ENCODE results near the gene GPC6. TPM values are rescaled to one million over a fixed set of nuclear protein-coding genes. Genes with fewer than 3 reads are reported as not detected.

GPC6 gene
- polyA plus RNA-seq, 1 donor (not counting 4 experiments of a cell fraction or from before 2014, with no cell fraction given), result 0.42 TPM

DNA sequence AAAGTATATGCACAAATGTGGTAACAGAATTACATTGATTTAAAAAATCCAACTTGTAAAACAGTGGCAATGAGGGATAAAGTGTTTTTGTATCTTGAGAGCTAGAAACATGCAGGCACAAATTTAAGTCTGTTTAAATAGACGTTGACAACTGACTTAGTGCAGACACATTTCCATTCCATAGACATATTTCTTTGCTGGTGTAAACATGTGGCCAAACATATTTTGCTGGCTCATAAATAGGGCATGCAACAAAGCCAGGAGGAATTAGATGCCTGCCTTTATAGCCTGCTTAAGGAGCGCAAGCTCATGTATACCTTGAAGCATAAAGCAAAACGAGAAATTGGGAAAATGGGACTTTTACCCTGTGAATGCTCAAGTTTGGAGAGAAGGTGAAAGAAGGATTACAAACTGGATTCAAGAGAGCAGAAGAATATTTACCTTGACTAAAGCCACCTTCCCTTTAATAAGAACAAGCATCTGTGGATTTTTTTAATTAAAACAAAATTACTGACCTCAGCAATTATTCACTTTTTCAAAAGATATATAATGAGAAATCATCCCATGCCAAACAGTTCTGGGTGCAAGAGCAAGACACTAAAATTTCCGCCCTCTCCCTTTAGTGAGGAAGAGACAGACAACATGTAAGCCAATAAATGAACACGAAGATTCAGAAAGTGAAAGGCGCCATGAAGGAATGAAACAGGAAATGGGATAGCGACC is 1181.9 kb downstream of the GPC6 start:
- Histone ChIP-seq H4K20me1 (ENCODE audit: control insufficient read depth, extremely low read depth, insufficient read depth, low read length) (no peaks in the 10 kb centered on the region), H3K27me3 (ENCODE audit: control insufficient read depth, extremely low read depth, insufficient read depth, low read length) (no peaks in the 10 kb centered on the region), H3K36me3 (ENCODE audit: control insufficient read depth in 2 of 2, extremely low read depth in 1 of 2, insufficient read depth in 2 of 2, low read length in 2 of 2) (no peaks in the 10 kb centered on the region), H3K4me3 (ENCODE audit: control insufficient read depth in 2 of 3, extremely low read depth in 1 of 3, insufficient read depth in 2 of 3, low read depth in 1 of 3, low read length in 3 of 3) (no peak overlapping the region), H3K79me2 (ENCODE audit: control insufficient read depth, insufficient read depth, low read length) (no peaks in the 10 kb centered on the region), H3K9me3 (ENCODE audit: control insufficient read depth, low read depth, low read length) (no peaks in the 10 kb centered on the region), H3K4me1 (ENCODE audit: control insufficient read depth, extremely low read depth, insufficient read depth, low read length) (no peaks in the 10 kb centered on the region), H3K4me2 (ENCODE audit: control insufficient read depth, extremely low read depth, insufficient read depth, low read depth, low read length) (no peak overlapping the region), H2AFZ (ENCODE audit: control insufficient read depth, low read length) (no peak overlapping the region), H3K9ac (ENCODE audit: control insufficient read depth, extremely low read depth, insufficient read depth, low read length) (no peak overlapping the region), H3K27ac (ENCODE audit: control insufficient read depth, insufficient read depth, low read length) (no peak overlapping the region), H3K9me1 (ENCODE audit: control insufficient read depth, extremely low read depth, insufficient read depth, low read length) (no peaks in the 10 kb centered on the region)
- dilution Hi-C loops (cut with MboI; ENCODE audit: extremely low pct_ligation_motif_present, low sequenced_read_pairs), result no loop called here
- TF ChIP-seq, protein P1, sequence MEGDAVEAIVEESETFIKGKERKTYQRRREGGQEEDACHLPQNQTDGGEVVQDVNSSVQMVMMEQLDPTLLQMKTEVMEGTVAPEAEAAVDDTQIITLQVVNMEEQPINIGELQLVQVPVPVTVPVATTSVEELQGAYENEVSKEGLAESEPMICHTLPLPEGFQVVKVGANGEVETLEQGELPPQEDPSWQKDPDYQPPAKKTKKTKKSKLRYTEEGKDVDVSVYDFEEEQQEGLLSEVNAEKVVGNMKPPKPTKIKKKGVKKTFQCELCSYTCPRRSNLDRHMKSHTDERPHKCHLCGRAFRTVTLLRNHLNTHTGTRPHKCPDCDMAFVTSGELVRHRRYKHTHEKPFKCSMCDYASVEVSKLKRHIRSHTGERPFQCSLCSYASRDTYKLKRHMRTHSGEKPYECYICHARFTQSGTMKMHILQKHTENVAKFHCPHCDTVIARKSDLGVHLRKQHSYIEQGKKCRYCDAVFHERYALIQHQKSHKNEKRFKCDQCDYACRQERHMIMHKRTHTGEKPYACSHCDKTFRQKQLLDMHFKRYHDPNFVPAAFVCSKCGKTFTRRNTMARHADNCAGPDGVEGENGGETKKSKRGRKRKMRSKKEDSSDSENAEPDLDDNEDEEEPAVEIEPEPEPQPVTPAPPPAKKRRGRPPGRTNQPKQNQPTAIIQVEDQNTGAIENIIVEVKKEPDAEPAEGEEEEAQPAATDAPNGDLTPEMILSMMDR (optimal IDR thresholded peaks at IDR 0.05 in 1 of 3, IDR thresholded peaks at IDR 0.05 in 1 of 3, conservative IDR thresholded peaks at IDR 0.05 in 1 of 3; ENCODE audit: extremely low read depth in 1 of 3, insufficient read depth in 2 of 3, low read length in 3 of 3), result no peak
- TF ChIP-seq EZH2 (IDR thresholded peaks at IDR 0.05; ENCODE audit: low read length), result no peak
- FAIRE-seq (no peak), DNase-seq (ENCODE audit: low read depth, low spot score) (no peak)

DNA sequence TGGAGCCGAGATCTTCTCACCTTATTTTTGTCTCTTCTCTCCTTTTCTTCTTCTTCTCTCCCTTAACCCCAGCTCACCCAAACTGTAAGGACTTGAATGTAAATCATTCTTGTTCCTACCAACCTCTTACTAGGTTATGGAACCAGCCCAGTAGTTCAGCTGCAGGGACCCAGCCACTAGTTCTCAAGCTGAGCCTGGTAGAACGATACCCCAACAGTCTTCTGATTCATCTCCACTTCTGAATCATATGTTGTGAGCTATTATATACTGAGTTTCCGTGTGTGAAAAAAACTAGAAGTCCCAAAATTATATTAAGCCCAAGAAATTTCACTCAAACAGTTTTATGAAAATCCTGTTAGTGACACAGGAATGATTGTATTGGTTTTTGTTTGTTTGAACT is 1185.1 kb downstream of the GPC6 start:
- Histone ChIP-seq H4K20me1 (ENCODE audit: control insufficient read depth, extremely low read depth, insufficient read depth, low read length) (no peaks in the 10 kb centered on the region), H3K27ac (ENCODE audit: control insufficient read depth, insufficient read depth, low read length) (no peak overlapping the region), H3K79me2 (ENCODE audit: control insufficient read depth, insufficient read depth, low read length) (no peaks in the 10 kb centered on the region), H2AFZ (ENCODE audit: control insufficient read depth, low read length) (no peak overlapping the region), H3K9me3 (ENCODE audit: control insufficient read depth, low read depth, low read length) (no peaks in the 10 kb centered on the region), H3K4me1 (ENCODE audit: control insufficient read depth, extremely low read depth, insufficient read depth, low read length) (no peaks in the 10 kb centered on the region), H3K36me3 (ENCODE audit: control insufficient read depth in 2 of 2, extremely low read depth in 1 of 2, insufficient read depth in 2 of 2, low read length in 2 of 2) (no peaks in the 10 kb centered on the region), H3K27me3 (ENCODE audit: control insufficient read depth, extremely low read depth, insufficient read depth, low read length) (no peaks in the 10 kb centered on the region), H3K9me1 (ENCODE audit: control insufficient read depth, extremely low read depth, insufficient read depth, low read length) (no peaks in the 10 kb centered on the region), H3K9ac (ENCODE audit: control insufficient read depth, extremely low read depth, insufficient read depth, low read length) (no peak overlapping the region), H3K4me3 (ENCODE audit: control insufficient read depth in 2 of 3, extremely low read depth in 1 of 3, insufficient read depth in 2 of 3, low read depth in 1 of 3, low read length in 3 of 3) (no peak overlapping the region), H3K4me2 (ENCODE audit: control insufficient read depth, extremely low read depth, insufficient read depth, low read depth, low read length) (no peak overlapping the region)
- dilution Hi-C loops (cut with MboI; ENCODE audit: extremely low pct_ligation_motif_present, low sequenced_read_pairs), result no loop called here
- FAIRE-seq (no peak), DNase-seq (ENCODE audit: low read depth, low spot score) (no peak)
- TF ChIP-seq, protein P1 (optimal IDR thresholded peaks at IDR 0.05 in 1 of 3, IDR thresholded peaks at IDR 0.05 in 1 of 3, conservative IDR thresholded peaks at IDR 0.05 in 1 of 3; ENCODE audit: extremely low read depth in 1 of 3, insufficient read depth in 2 of 3, low read length in 3 of 3), result no peak
- no peak for TF ChIP-seq EZH2 (IDR thresholded peaks at IDR 0.05; ENCODE audit: low read length)

All from keratinocyte (primary cell).